Measurements from ENCODE around the gene THRSP.

GRCh38 chr11:78100676-78101472 lies 37.2 kb downstream of the THRSP start:
- TF ChIP-seq REST (IDR thresholded peaks at IDR 0.05; ENCODE audit: low read depth) = no peak
- TF ChIP-seq CTCF (IDR thresholded peaks at IDR 0.05 in 2 of 3, conservative IDR thresholded peaks at IDR 0.05 in 1 of 3; ENCODE audit: borderline replicate concordance in 1 of 3, insufficient read depth in 1 of 3, low read depth in 2 of 3, low read length in 2 of 3) = no peak
- no peak for TF ChIP-seq CEBPB (IDR thresholded peaks at IDR 0.05; ENCODE audit: low read depth)
- no peak for TF ChIP-seq SIN3A (IDR thresholded peaks at IDR 0.05; ENCODE audit: low read depth)
- TF ChIP-seq ZBTB33 (IDR thresholded peaks at IDR 0.05; ENCODE audit: extremely low read depth, insufficient replicate concordance, low read length) = no peak
- no peak for TF ChIP-seq POLR2A (IDR thresholded peaks at IDR 0.05; ENCODE audit: borderline replicate concordance, extremely low read depth, insufficient read depth, insufficient read length)
- no peak for TF ChIP-seq SP1 (IDR thresholded peaks at IDR 0.05; ENCODE audit: low read depth)
- no peak for TF ChIP-seq ZFX (IDR thresholded peaks at IDR 0.05)
- no peak for TF ChIP-seq MAX (IDR thresholded peaks at IDR 0.05)
